GM19240 (cell line): ENCODE measurements around the gene MOCS1.
A peak's percentile ranks its signal among the peaks of the same experiment; 100 is the strongest.
"Not testable (repeated sequence)": the region's sequence is repeated elsewhere in the genome, so short reads cannot be mapped to it uniquely, and the experiment has no call there.

Source experiments
- DNase-seq: peaks from one replicate; pipeline ENCODE4 v3.0.0; 2011; ENCODE audit warnings: low spot score; ENCODE audit not compliant: insufficient read length

Gene MOCS1

DNA sequence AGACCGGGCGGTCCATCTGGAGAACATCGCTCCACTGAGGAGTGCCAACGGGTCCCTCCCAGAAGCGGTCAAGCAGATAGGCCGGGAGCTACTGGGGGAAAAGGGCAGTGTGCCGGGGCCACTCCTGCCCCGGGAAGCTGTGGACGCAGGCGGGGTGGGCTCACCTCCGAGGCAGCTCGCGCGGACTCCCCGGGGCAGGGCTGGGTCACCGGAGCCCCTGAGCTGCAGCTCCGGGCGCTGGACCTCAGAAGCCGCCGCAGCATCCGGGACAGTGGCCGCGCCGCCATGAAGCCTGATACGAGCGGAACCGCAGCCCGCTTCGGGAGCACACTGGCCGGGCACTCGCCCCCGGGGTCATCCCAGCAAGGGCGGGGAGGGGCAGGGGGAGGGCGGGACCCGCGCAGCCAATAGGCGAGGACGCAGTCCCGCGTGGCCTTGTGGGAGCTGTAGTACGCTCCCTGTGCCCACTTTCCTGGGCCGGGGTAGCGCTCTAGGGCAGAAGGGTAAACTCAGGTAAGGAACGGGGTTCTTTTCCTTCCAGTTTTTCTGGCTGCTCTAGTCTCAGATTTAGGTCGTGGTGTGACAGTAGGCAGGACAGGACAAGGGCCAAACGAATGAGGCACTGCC is at the start of gene MOCS1:
TSS of gene MOCS1 (minus strand) at position 332 of the 627 bp plus-strand sequence. CDS start at position 287, 45 bp downstream.
- no peak for DNase-seq

- DNase-seq, result no peak
Measured at GRCh38 chr6:39984051-39984450, 49.8 kb upstream of the MOCS1 start.

DNA sequence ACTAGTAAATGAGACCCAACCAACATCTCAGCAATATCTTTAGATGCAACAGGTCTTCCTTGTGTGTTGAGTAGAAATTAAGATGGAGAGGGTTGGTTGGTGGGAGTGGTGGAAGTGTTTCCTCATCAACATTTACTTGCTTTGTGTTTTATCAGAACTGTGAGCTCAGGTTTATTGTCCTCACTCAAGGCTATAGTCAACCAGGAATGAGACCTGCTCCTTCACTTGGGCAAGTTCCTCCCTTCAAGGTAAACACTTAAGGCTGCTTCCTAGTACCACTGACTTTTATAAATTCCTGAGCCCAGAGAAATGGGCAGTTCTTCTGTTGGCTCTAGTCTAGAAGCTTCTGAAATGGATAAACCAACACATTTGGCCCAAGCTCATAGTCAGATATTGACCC is 48.9 kb upstream of the MOCS1 start:
- DNase-seq, result no peak

- no peak for DNase-seq
Measured at GRCh38 chr6:39982720-39983119, 48.5 kb upstream of the MOCS1 start.

DNA sequence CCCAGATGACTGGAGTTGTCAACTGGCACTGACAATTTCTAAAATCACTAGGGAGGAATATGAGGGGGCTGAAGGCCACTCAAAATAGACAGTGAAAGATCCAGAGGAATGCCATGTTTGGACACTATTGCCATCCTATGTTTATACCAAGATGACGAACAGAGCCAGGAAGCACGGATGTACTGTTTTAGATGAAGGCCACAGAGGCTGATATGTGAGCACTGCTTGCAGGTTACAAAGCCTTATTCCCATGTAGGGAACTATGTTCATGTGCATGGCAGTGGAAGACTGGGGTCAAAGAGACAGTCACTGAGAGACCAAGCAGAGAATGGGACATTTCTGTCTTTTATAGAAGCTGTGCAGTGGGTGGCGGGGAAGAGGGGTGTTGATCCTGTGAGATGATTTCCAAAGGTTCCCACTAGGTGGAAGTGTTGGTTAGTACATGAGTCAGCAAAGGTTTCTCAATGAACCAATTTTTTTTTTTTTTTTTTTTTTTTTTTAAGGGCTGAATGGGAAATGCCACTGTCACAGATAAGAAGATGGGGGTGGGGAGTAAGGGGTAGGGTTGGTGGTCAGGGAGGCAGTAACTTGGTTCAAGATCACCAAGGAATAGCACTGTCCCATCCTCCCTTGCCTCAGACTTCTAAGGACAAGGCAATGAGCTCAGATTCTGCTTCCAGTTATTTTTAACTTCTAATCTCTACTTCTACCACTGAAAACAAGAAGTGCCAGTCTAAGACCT is 46.7 kb upstream of the MOCS1 start:
- peak; percentile 22 for DNase-seq

- DNase-seq, result no peak
Measured at GRCh38 chr6:39979461-39980328, 45.4 kb upstream of the MOCS1 start.

GRCh38 chr6:39978240-39978639 is 44.0 kb upstream of the MOCS1 start:
- DNase-seq, result no peak

DNA sequence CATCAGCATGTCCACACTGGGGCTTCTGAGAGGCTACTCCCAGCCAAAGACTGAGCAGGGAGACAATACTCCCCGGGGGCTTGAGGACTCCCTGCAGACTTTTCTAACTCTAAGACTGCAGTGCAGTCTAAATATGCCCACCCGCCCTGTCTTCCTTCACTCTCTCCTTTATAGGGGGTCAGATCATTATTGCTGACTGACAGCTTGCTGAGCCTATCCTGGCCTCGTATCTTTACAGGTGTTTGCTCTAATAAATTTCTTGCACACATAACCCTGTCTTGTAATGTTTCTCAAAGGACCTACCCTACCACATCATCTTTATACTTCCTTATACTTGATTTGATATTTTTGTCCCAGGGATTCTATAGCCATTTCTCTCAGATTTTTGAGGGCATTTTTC is 39.4 kb upstream of the MOCS1 start:
- DNase-seq, result no peak

DNA sequence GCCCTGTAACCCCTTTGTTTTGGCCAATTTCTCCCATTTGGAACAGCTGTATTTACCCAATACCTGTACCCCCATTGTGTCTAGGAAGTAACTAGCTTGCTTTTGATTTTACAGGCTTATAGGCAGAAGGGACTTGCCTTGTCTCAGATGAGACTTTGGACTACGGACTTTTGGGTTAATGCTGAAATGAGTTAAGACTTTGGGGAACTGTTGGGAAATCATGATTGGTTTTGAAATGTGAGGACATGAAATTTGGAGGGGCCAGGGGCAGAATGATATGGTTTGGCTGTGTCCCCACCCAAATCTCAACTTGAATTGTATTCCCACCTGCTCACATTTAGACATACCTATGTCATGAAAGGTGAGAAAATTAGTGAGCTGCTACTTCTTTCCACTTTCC is 38.5 kb upstream of the MOCS1 start:
- DNase-seq, result not testable (repeated sequence)

DNA sequence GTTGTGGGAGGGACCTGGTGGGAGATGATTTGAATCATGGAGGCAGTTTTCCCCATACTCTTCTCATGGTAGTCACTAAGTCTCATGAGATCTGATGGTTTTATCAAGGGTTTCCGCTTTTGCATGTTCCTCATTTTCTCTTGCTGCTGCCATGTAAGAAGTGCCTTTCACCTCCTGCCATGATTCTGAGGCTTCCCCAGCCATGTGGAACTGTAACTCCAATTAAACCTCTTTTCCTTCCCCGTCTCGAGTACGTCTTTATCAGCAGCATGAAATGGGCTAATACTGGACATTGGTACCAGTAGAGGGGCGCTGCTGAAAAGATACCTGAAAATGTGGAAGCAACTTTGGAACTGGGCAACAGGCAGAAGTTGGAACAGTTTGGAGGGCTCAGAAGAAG is 36.9 kb upstream of the MOCS1 start:
- not testable (repeated sequence) for DNase-seq

- no peak for DNase-seq
Measured at GRCh38 chr6:39965751-39966150, 31.5 kb upstream of the MOCS1 start.

DNA sequence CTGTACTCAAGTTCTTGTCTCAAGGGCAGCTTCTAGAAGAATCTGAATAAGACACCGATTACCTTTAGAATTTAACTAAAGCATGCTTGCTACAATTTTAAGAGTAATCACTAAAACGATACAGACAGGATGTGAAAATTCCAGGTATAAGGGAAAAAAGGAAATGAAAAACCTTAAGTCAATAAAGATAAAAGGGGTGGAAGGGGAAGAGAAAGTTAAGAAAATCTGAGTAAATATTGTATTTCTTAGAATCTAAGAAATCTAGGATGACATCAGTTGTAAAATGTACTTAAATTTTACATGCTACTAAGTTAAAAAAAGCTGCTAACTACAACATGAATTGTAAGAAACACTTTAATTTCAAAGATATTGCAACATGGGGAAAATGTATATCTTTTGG is 30.3 kb upstream of the MOCS1 start:
- no peak for DNase-seq

GRCh38 chr6:39964094-39964493 is 29.8 kb upstream of the MOCS1 start:
- no peak for DNase-seq

- no peak for DNase-seq
Measured at GRCh38 chr6:39962831-39963230, 28.6 kb upstream of the MOCS1 start.

DNA sequence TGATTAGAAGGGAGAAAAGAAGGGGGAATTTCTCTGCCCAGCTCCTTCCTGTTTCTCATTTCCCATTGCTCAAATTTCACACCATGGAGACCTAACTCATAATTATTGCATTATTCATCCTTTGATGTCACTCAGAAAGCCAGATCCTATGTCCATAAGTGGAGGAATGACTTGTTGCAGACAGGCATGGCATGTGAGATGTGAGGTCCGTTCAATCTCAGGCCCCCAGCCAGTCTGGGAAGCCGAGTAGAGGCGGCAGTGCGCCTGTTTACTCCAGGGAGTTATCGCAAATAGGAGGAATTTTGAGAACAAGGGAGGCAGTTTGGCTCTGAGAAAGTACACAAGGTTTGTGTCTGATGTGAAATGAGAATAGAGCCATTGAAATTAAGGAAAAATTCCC is 26.9 kb upstream of the MOCS1 start:
- DNase-seq, result no peak

DNA sequence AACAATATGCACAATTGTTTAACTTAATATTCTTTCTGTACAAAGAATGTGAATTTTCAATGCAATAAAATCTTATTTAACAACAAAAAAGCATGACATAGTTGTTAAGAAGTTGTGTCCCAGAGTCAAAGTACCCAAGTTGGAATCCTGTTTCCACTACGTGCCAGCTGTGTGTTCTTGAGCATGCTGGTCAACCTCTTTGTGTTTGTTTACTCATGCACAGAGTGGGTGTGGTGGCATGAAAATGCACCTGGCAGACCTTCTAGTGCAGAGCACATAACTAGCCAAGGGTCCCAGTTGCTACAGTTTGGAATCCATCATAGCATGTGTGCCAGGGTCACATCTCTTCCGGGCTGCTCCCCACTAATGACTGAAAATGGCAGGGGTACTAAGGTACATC is 24.7 kb upstream of the MOCS1 start:
- DNase-seq, result no peak

- no peak for DNase-seq
Measured at GRCh38 chr6:39956936-39957335, 22.7 kb upstream of the MOCS1 start.

GRCh38 chr6:39953076-39953618 is 18.9 kb upstream of the MOCS1 start:
- no peak for DNase-seq

- DNase-seq, result no peak
Measured at GRCh38 chr6:39952167-39952566, 17.9 kb upstream of the MOCS1 start.

- DNase-seq, result no peak
Measured at GRCh38 chr6:39951716-39952115, 17.5 kb upstream of the MOCS1 start.

GRCh38 chr6:39951191-39951590 is 16.9 kb upstream of the MOCS1 start:
- DNase-seq, result no peak
